Ascending aorta (tissue), 2 donors: ENCODE results near the gene KLHDC9. TPM values are rescaled to one million over a fixed set of nuclear protein-coding genes. Genes with fewer than 3 reads are reported as not detected.
A peak's percentile ranks its signal among the peaks of the same experiment; 100 is the strongest.

Experiments
- DNase-seq, 2 donors: peaks; one replicate each; pipeline ENCODE4 v3.0.0-alpha.2; 2019; ENCODE audit warnings: low spot score in 2 of 2
- H3K27ac ChIP-seq, 2 donors: fragments of 200-600 bp; sonication (generic); one replicate each; pipeline ENCODE4 v1.5.1; 2016 to 2017; ENCODE audit warnings: mild to moderate bottlenecking in 1 of 2
- H3K27me3 ChIP-seq: fragments of 200-600 bp; sonication (generic); one replicate; pipeline ENCODE4 v1.5.1; 2017
- H3K36me3 ChIP-seq, 2 donors: fragments of 200-600 bp; sonication (generic); one replicate each; pipeline ENCODE4 v1.5.1; 2016
- H3K4me1 ChIP-seq, 2 donors: fragments of 200-600 bp; sonication (generic); one replicate each; pipeline ENCODE4 v1.5.1; 2016 to 2017; ENCODE audit warnings: mild to moderate bottlenecking in 1 of 2
- H3K4me3 ChIP-seq, 2 donors: fragments of 200-600 bp; sonication (generic); one replicate each; pipeline ENCODE4 v1.5.1; 2016 to 2017; ENCODE audit warnings: mild to moderate bottlenecking in 1 of 2
- H3K9me3 ChIP-seq, 2 donors: fragments of 200-600 bp; sonication (generic); one replicate each; pipeline ENCODE4 v1.5.1; 2016
- intact Hi-C: fragments of 100-400 bp; cut with DNase I; formaldehyde crosslinking; loops from one replicate; pipeline ENCODE4 v1.15.1; 2023
- total RNA-seq: library from RNA; depleted of rRNA; stranded (reverse); fragments of >200 nt; gene quantifications from one replicate; pipeline ENCODE4 v1.1.0, GENCODE V29; 2016
- TF ChIP-seq, protein P1 (sequence below), 3 experiments: fragments of 200-600 bp in 2 of 3; fragments of 450-650 bp in 1 of 3; sonication (generic) in 2 of 3; IDR thresholded peaks; one replicate each; pipeline ENCODE4 v1.5.1; 2016 to 2019; ENCODE audit warnings: antibody characterized with exemption in 3 of 3, mild to moderate bottlenecking in 1 of 3, moderate library complexity in 1 of 3

The KLHDC9 gene
- total RNA-seq, result 0.32 TPM

DNA sequence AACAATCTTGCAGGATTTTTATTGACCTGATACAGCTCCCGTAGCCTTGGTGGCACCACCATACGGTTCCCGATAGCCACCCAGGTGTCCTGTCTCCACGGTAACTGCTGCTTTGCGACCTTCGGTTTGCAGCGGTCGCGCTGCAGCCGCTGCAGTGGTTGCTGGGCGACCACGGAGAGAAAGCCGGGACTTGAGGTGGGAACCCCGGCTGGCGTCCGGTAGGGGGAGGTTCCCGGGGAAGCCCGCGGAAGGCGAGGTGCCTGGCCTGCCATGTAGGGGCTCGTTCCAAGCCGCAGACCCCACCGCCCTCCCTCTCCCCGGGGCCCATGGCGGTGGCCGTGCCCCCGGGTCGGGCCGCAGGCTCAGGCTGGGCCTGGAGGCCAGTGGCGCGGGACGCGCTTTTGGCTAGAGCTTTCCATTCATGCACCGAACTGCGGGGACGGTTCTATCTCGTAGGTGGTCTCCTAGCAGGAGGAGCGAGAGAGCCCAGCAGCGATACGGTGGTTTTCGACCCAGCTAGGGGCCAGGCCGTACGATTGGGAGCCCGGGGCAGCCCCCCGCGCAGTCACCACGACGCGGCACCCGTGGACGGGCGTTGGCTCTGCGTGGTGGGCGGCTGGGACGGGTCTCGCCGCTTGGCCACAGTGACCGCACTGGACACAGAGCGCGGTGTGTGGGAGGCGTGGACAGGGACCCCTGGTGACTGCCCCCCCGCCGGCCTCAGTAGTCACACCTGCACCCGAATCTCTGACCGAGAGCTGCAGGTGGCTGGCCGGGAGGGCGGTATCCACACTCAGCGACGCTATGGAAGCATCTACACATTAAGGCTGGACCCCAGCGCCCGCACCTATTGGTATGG lies at the start of gene KLHDC9:
KLHDC9 (plus strand) TSS at position 152 of the 859 bp plus-strand sequence; CDS start at position 327, 175 bp downstream.
- peak in 1 of 2 donors; percentile 82 for DNase-seq
- intact Hi-C loops, result loop anchor here (1.0 to 10.0 kb wide), 5 partner anchors 20 to 374 kb away; partner anchors contain the start of genes DEDD, NIT1 and PFDN2
- peak within 1 kb of the TSS; percentile 71 for H3K4me3 ChIP-seq
- peaks cover 9 to 18% of the 10 kb centered on the region in 2 donors for H3K36me3 ChIP-seq
- H3K27ac ChIP-seq, result peak within 1 kb of the TSS; percentile 41 to 73
- peaks cover 0 to 15% of the 10 kb centered on the region in 2 donors for H3K4me1 ChIP-seq
- TF ChIP-seq, protein P1, sequence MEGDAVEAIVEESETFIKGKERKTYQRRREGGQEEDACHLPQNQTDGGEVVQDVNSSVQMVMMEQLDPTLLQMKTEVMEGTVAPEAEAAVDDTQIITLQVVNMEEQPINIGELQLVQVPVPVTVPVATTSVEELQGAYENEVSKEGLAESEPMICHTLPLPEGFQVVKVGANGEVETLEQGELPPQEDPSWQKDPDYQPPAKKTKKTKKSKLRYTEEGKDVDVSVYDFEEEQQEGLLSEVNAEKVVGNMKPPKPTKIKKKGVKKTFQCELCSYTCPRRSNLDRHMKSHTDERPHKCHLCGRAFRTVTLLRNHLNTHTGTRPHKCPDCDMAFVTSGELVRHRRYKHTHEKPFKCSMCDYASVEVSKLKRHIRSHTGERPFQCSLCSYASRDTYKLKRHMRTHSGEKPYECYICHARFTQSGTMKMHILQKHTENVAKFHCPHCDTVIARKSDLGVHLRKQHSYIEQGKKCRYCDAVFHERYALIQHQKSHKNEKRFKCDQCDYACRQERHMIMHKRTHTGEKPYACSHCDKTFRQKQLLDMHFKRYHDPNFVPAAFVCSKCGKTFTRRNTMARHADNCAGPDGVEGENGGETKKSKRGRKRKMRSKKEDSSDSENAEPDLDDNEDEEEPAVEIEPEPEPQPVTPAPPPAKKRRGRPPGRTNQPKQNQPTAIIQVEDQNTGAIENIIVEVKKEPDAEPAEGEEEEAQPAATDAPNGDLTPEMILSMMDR (IDR thresholded peaks at IDR 0.05), result peak in 1 of 3 experiments; percentile 27
- H3K9me3 ChIP-seq, result no peaks in the 10 kb centered on the region
- H3K27me3 ChIP-seq, result no peaks in the 10 kb centered on the region

DNA sequence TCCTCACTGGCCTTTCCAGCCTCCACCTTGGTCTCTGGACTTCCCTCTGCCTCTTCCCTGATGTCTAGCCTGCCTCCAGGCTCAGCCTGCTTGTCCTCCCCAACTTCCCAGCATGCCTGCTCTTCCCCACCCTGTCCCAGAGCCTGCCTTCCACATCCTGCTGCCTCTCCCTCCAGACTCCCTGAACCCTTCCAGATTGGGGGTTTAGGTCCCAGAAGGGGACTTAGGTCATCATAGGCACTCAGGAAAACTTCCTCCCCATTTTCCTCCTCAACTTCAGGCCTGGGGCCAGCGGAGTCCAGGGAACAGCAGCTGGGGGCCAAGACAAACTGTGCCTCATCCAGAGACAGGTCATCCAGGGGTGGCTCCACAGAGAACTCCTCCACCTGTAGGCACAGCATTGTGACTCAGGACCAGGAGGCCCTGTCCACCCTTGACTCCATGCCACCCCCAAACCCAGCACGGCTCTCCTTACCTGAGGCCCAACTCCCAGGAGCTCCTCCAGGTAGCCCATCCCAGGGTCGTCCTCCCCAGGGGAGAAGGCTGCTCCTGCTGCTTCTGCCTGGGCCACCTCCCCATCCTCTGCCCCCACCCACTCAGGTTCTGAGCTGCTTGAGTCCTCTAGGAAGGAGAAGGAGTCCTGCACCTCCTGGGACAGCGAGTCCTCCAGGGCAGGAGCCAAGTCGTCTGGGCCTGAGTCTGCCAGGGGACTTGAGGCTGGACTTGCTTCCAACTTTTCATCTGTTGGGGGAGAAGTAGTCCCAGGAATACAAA lies 49.0 kb upstream of the KLHDC9 start:
- intact Hi-C loops, result loop anchor here (5.0 to 10.0 kb wide), 4 partner anchors 68 to 346 kb away; partner anchors contain the start of genes NDUFS2, NIT1, PFDN2 and PPOX
- no peak for DNase-seq
- Histone ChIP-seq H3K9me3 (no peaks in the 10 kb centered on the region), H3K4me3 (no peak overlapping the region), H3K27ac (no peak overlapping the region), H3K4me1 (peaks cover 5 to 7% of the 10 kb centered on the region in 2 donors), H3K27me3 (no peaks in the 10 kb centered on the region), H3K36me3 (no peaks in the 10 kb centered on the region)
- TF ChIP-seq, protein P1 (IDR thresholded peaks at IDR 0.05), result no peak

DNA sequence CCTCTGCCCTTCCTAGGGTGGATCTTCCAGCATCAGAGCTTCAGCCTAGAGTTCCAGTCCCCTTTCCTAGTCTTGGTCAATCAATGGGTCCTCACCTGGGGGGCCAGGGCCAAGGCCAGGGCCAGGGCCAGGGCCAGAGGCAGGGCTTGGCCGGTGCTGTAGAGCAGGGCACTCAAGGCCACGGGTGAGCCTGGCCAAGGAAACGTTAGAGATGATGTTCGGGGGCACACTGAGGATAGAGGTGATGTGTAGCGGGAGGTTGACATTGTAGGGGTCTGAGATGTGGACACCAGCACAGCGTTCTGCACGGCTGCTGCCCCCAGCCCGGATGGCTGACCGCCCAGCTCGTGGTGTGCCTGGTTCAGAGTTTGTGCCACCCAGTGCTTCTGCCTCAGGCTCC lies 46.9 kb upstream of the KLHDC9 start:
- peaks cover 0 to 2% of the 10 kb centered on the region in 2 donors for H3K4me1 ChIP-seq
- DNase-seq, result no peak
- intact Hi-C loops, result no loop called here
- no peak overlapping the region for H3K27ac ChIP-seq
- H3K9me3 ChIP-seq, result no peaks in the 10 kb centered on the region
- no peak overlapping the region for H3K4me3 ChIP-seq
- TF ChIP-seq, protein P1 (IDR thresholded peaks at IDR 0.05), result no peak
- H3K36me3 ChIP-seq, result no peaks in the 10 kb centered on the region
- no peaks in the 10 kb centered on the region for H3K27me3 ChIP-seq

- Histone ChIP-seq H3K36me3 (no peaks in the 10 kb centered on the region), H3K4me1 (no peaks in the 10 kb centered on the region), H3K4me3 (no peak overlapping the region), H3K9me3 (no peaks in the 10 kb centered on the region), H3K27me3 (no peaks in the 10 kb centered on the region), H3K27ac (no peak overlapping the region)
- no peak for DNase-seq
- TF ChIP-seq, protein P1 (IDR thresholded peaks at IDR 0.05), result no peak
- intact Hi-C loops, result no loop called here
Observed at GRCh38 chr1:161052899-161053298, 45.3 kb upstream of the KLHDC9 start.

GRCh38 chr1:161054232-161054631 lies 43.9 kb upstream of the KLHDC9 start:
- TF ChIP-seq, protein P1 (IDR thresholded peaks at IDR 0.05), result no peak

More at GRCh38 chr1:161054232-161054631, 43.9 kb upstream of the KLHDC9 start:
- no peak for DNase-seq
- no peaks in the 10 kb centered on the region for H3K27me3 ChIP-seq
- H3K36me3 ChIP-seq, result no peaks in the 10 kb centered on the region
- H3K4me3 ChIP-seq, result no peak overlapping the region
- H3K4me1 ChIP-seq, result no peaks in the 10 kb centered on the region
- no peak overlapping the region for H3K27ac ChIP-seq
- intact Hi-C loops, result no loop called here
- H3K9me3 ChIP-seq, result no peaks in the 10 kb centered on the region
